GM19328 (cell line): ENCODE data around the gene SCUBE2.

Experiments
- ATAC-seq: cut with Tn5 transposase; IDR thresholded peaks from one replicate; pipeline ENCODE4 v1.9.1; 2021; ENCODE audit warnings: mild to moderate bottlenecking, moderate library complexity; ENCODE audit not compliant: unreplicated experiment

SCUBE2 gene

GRCh38 chr11:9049959-9050358 is 41.4 kb downstream of the SCUBE2 start:
- ATAC-seq = no peak

DNA sequence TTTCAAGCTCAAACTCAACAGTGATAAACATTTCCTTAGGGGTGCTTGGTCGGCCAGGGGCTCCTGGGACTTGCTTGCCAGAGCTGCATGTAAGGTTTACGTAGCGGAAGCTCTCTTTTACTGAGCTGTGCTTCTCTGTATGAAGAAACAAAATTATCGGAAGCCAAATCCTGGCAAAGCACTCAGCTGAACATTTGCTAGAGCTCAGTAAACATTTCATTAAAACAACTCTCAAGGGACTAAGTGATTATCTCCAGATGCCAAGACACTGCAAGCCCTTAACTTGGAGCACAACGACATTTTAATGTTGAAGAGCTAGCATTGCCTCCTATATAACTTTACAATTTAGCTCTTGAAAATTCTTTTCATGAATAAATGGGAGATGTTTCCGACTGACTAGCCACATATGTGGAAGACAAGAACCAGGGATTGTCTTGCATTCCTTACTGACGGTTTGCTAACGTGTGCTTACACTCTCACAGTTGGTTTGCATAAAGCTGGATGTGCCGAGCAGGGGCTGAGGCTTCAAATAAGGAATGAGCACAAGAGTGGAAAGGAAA is 43.4 kb downstream of the SCUBE2 start:
- ATAC-seq = no peak

- no peak for ATAC-seq
Measured at GRCh38 chr11:9046481-9046880, 44.9 kb downstream of the SCUBE2 start.

DNA sequence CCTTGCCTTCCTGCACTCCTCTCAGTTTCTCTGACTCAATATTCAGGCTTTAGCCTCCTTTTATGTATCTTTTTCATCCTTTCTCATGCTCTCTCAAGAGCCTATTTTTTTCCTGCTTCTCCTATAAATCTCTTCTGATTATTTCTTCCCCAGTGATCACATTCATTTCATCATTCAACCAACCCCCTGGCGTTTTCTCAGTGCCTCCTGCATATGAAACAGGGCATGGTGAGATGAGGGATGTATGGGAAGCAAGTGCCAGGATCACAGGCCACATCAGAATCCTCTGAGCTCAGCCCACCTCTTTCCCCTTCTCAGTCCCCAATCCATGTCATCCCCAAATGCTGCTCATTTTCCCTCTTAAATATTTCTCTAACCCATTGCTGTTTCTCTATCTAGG is 48.9 kb downstream of the SCUBE2 start:
- ATAC-seq = no peak

DNA sequence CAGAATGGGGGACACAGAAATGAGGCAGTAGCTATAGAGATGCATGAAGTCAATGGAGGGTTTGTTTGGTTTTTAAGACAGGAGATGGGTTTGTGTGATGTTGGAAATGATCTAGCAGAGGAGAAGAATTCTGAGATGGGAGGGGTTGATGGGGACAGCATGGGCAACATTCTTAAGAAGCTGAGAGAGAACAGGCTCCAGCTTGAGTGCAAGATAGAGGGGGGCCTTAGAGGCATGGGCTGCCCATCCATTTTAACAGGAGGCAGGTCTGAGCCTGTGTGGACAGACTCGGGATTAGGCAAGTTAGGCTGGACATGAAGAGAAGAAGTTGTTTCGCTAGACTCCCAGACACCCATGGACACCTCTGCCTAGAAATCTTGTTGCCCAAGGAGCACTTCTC is 49.7 kb downstream of the SCUBE2 start:
- no peak for ATAC-seq

- ATAC-seq = no peak
Measured at GRCh38 chr11:9040410-9040809, 51.0 kb downstream of the SCUBE2 start.

DNA sequence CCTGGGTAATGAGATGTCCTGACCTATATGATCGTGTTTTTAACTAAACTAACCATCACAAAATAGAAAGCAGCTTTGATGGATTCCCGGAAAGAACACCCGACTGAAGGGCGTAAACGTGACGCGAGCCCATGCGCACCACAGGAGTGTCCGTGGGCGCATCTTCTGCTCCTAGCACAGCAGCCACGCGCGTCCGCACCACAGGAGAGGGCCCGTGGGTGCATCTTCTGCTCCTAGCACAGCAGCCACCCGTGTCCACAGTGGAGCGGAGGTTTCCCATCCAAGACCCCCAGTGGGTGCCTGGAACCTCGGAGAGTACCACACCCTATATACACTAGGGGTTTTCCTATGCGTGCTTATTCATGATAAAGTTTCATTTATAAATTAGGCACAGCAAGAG is 51.5 kb downstream of the SCUBE2 start:
- ATAC-seq = no peak

- no peak for ATAC-seq
Measured at GRCh38 chr11:9039198-9039597, 52.2 kb downstream of the SCUBE2 start.

GRCh38 chr11:9038541-9038940 is 52.9 kb downstream of the SCUBE2 start:
- no peak for ATAC-seq

GRCh38 chr11:9037963-9038362 is 53.4 kb downstream of the SCUBE2 start:
- ATAC-seq = no peak

DNA sequence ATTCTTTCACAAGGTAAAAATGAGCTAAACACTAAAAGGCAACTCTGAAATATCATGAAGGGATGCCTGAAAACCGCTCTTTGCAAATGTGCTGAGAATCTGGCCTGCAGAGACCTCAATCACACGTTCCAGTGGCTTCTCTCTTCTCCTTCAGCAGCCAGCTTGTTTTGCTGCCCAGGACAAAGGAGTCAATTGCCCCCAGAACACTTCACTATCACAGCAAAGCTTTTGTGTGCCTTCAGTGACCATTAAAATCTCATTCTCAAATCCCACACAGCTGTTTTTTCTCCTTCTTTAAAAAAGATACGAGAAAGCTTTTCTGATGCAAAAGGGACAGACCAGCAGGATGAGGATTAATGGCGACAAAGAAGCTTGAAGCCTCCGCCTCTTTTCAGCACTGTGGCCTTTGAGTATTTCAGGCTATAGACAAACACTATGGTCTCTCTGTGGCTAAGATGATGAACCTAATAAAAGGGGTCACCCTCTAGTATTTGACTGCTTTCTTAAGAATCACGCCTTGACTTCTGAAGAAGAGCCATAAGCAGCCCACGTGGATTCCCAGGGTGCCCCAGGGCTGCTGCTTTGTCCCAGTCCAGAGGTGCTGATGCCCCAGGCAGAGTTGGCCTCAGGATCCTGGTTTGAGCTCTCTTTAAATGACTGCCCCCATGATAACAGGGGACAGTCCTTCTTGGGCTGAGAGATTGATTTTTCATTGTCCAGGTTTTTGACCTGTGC is 54.2 kb downstream of the SCUBE2 start:
- ATAC-seq = no peak

GRCh38 chr11:9030601-9031000 is 60.8 kb downstream of the SCUBE2 start:
- no peak for ATAC-seq

DNA sequence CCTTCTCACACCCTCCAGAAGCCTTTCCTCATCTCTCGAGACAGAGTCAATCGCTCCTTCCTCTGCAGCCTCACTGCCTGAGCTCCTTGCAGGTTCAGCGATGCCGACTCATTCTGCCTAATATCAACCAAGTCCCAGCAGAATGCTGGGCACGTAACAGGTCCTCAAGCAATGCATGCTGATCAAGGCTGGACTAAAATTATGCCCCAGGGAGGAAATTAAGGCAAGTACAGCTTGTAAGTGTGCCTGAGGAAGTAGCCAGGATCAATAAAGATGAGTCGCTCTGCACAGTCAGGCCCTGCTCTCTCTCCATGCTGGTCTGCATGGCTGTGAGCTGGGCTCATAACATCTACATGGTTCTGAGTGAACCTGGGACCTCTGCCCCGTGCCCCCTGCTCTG is 62.0 kb downstream of the SCUBE2 start:
- ATAC-seq = no peak

- no peak for ATAC-seq
Measured at GRCh38 chr11:9028581-9028980, 62.8 kb downstream of the SCUBE2 start.

GRCh38 chr11:9025101-9025850 is 66.1 kb downstream of the SCUBE2 start:
- ATAC-seq = no peak

DNA sequence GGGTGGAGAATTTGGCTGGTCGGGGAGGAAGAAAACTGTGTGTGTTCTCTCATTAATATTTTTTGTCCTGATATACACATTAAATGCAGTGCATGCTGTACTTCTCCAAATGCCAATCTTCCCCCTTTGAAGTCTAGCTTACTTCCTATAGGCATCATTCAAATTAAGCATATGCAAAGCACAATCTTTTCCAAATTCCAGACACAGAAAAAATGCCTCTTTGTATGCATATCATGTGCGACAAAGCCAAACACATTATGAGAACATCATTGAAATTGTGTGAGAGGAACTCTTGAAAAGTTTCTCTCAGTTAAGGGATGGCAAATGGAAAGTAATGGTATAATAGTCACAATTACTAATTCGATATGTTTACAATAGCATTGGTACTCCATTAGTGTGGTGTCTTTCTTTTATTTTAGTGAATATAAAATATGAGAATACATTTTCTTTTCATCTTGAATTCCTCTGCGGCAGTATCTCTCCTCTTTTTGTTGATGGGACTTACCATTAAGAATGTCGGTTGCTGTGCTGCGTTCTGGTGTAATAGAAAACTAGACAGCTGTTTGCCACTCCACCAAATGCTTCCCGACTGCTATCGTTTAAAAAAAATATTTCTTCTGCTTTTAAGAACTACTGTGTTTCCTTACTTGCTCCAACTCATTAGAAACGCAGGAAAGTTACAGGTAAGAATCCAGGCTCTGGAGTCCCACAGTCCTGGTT is 68.3 kb downstream of the SCUBE2 start:
- no peak for ATAC-seq

DNA sequence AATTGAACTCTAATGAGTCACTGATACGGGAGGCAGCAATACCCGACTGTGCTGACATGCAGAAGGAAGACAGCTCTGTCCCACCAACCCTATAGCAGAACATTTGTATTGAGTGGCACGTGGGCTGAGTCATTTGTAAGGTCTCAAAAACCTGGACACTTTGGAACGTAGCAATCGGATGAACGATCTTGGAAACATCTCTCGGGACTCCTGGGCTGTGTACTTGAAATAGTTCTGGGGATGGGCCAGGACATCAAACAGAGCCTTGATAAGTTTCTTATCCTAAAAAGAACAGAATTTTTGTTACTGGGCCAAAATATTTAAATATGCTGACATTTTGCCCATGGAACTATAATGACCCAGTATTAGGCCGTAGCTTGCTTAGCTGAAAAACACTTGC is 70.5 kb downstream of the SCUBE2 start:
- ATAC-seq = no peak

DNA sequence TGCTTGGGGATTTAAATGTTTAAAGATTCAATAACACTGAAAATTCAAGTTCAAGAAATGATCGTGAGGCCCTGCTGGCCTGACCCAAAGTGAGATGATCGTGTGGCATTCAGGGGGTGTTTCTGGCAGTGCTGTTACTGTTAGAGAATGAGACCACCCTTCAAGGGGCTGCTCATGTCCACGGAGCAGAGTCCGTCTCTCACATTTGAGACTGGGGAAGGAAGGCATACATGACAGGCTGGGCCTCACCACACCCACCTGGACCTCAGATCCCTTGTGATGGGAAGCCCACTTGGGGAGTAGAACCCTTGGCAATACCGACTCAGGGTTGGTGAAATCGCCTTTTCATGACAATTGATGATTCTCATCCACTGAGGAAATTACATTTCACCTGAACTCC is 71.5 kb downstream of the SCUBE2 start:
- no peak for ATAC-seq

DNA sequence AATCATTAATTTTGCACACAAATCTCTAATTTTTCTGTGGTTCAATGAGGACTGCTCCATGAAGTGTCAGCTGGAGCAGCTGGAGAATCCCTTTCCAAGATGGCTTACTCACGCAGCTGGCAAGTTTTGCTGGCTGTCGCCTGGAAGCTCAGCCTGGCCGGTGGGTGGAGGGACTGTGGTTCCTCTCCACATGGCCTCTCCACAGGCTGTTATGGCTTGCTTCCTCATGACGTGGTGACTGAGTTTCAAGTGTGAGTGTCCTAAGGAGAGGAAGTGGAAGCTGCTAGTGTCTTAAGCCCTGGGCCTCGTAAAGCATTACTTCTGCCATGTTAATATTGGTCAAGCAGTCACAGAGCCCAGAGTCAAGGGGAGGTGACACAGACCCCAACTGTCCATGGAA is 73.6 kb downstream of the SCUBE2 start:
- no peak for ATAC-seq

- ATAC-seq = no peak
Measured at GRCh38 chr11:9016916-9017642, 74.3 kb downstream of the SCUBE2 start.

GRCh38 chr11:9015677-9016076 is 75.7 kb downstream of the SCUBE2 start:
- ATAC-seq = peak; percentile 79
